Measurements from ENCODE around the gene RHOT2. TPM values are rescaled to one million over a fixed set of nuclear protein-coding genes. Genes with fewer than 3 reads are reported as not detected.
A peak's percentile ranks its signal among the peaks of the same experiment; 100 is the strongest.

The RHOT2 gene
- total and polyA plus RNA-seq, 12 donors, result 34.7 to 462 (median 89.2) TPM

DNA sequence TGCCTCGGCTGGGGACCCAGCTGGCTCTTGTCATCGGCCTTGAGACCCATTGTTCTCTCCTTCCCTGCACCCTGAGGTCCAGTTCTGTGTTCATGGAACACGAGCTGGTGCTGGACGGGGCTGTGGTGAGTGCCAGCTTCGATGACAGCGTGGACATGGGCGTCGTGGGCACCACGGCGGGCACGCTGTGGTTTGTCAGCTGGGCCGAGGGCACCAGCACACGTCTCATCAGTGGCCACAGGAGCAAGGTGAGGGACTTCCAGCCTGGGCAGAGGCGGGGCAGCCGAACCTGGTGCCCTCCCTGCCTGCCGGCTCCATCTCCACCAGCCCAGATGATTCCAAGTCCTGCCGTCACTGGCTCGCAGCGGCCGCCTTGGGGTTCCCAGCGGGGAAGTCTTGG lies 5.3 kb upstream of the RHOT2 start:
- Histone ChIP-seq H3K4me3 (no peak overlapping the region), H3K27ac (no peak overlapping the region), H3K9me3 (replicated peaks in 1 of 3) (no peaks in the 10 kb centered on the region), H3K27me3 (no peaks in the 10 kb centered on the region), H3K36me3 (replicated peaks in 1 of 2) (peaks cover 0 to 4% of the 10 kb centered on the region in 2 donors), H3K4me1 (replicated peaks in 1 of 2) (peaks cover 12 to 18% of the 10 kb centered on the region in 2 donors)
- intact Hi-C loops (cut with DNase I), result no loop called here
- TF ChIP-seq, protein P1, sequence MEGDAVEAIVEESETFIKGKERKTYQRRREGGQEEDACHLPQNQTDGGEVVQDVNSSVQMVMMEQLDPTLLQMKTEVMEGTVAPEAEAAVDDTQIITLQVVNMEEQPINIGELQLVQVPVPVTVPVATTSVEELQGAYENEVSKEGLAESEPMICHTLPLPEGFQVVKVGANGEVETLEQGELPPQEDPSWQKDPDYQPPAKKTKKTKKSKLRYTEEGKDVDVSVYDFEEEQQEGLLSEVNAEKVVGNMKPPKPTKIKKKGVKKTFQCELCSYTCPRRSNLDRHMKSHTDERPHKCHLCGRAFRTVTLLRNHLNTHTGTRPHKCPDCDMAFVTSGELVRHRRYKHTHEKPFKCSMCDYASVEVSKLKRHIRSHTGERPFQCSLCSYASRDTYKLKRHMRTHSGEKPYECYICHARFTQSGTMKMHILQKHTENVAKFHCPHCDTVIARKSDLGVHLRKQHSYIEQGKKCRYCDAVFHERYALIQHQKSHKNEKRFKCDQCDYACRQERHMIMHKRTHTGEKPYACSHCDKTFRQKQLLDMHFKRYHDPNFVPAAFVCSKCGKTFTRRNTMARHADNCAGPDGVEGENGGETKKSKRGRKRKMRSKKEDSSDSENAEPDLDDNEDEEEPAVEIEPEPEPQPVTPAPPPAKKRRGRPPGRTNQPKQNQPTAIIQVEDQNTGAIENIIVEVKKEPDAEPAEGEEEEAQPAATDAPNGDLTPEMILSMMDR (IDR thresholded peaks at IDR 0.05), result no peak
- no peak for TF ChIP-seq POLR2A (IDR thresholded peaks at IDR 0.05)
- 90 to 96% (median 93%) methylated on average over 9 to 21 of the region's 21 CpGs for WGBS, 4 donors
- no peak for DNase-seq

DNA sequence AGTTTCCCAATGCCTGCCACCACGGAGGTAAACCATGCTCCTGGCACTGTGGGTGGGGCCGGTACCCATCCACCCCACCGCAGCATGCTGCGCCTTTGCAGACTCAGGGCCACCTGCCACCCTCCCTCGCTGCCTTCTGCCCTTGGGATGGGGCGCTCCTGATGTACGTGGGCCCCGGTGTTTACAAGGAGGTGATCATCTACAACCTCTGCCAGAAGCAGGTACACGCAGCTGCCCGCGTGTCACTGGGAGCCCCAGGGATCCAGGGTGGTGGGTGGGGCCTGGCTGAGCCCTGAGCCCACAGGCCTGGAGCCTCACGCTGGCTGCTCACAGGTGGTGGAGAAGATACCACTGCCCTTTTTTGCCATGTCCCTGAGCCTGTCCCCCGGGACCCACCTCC lies 1.4 kb upstream of the RHOT2 start:
- no peak for DNase-seq
- Histone ChIP-seq H3K27me3 (no peaks in the 10 kb centered on the region), H3K4me3 (no peak overlapping the region), H3K4me1 (replicated peaks in 1 of 2) (peaks cover 7 to 18% of the 10 kb centered on the region in 2 donors), H3K36me3 (replicated peaks in 1 of 2) (peaks cover 0 to 22% of the 10 kb centered on the region in 2 donors), H3K9me3 (replicated peaks in 1 of 3) (no peaks in the 10 kb centered on the region), H3K27ac (peak overlapping the region in 1 of 5 donors; percentile 81)
- intact Hi-C loops (cut with DNase I), result loop anchor here in 1 of 2 donors (5.0 kb wide), 1 partner anchor 84 kb away; no protein-coding TSS in a partner anchor
- WGBS, 4 donors, result 88 to 94% (median 90%) methylated on average over 11 to 13 of the region's 13 CpGs
- TF ChIP-seq, protein P1 (IDR thresholded peaks at IDR 0.05), result no peak
- no peak for TF ChIP-seq POLR2A (IDR thresholded peaks at IDR 0.05)

GRCh38 chr16:667113-667779 lies 686 bp upstream of the RHOT2 start:
- Histone ChIP-seq H3K27me3 (no peaks in the 10 kb centered on the region), H3K4me1 (replicated peaks in 1 of 2) (peaks cover 7 to 18% of the 10 kb centered on the region in 2 donors), H3K27ac (peak overlapping the region in 3 of 5 donors; percentile 47 to 93 (median 81)), H3K9me3 (replicated peaks in 1 of 3) (no peaks in the 10 kb centered on the region), H3K4me3 (peak overlapping the region in 1 of 4 donors; percentile 87), H3K36me3 (replicated peaks in 1 of 2) (peaks cover 0 to 29% of the 10 kb centered on the region in 2 donors)
- no peak for DNase-seq
- no peak for TF ChIP-seq POLR2A (IDR thresholded peaks at IDR 0.05)
- TF ChIP-seq, protein P1 (IDR thresholded peaks at IDR 0.05), result no peak
- 82 to 84% (median 83%) methylated on average over 16 to 22 of the region's 22 CpGs for WGBS, 4 donors
- intact Hi-C loops (cut with DNase I), result loop anchor here in 1 of 2 donors (5.0 kb wide), 1 partner anchor 85 kb away; no protein-coding TSS in a partner anchor

GRCh38 chr16:668519-669171 lies 713 bp downstream of the RHOT2 start:
- intact Hi-C loops (cut with DNase I), result loop anchor here in 1 of 2 donors (5.0 kb wide), 1 partner anchor 86 kb away; no protein-coding TSS in a partner anchor
- Histone ChIP-seq H3K36me3 (replicated peaks in 1 of 2) (peaks cover 0 to 43% of the 10 kb centered on the region in 2 donors), H3K4me1 (replicated peaks in 1 of 2) (peaks cover 7 to 18% of the 10 kb centered on the region in 2 donors), H3K27ac (peak overlapping the region; percentile 25 to 93 (median 80)), H3K9me3 (replicated peaks in 1 of 3) (no peaks in the 10 kb centered on the region), H3K4me3 (peak overlapping the region; percentile 73 to 87 (median 83)), H3K27me3 (no peaks in the 10 kb centered on the region)
- WGBS, 4 donors, result 0 to 8% (median 6%) methylated on average over 1 to 50 of the region's 50 CpGs
- no peak for TF ChIP-seq POLR2A (IDR thresholded peaks at IDR 0.05)
- TF ChIP-seq, protein P1 (IDR thresholded peaks at IDR 0.05), result no peak
- no peak for DNase-seq

Measured in adrenal gland (tissue), 12 donors.